HG03457 (cell line): ENCODE measurements around the gene SULT1A1.
"Not testable (repeated sequence)": the region's sequence is repeated elsewhere in the genome, so short reads cannot be mapped to it uniquely, and the experiment has no call there.

ENCODE experiments used
- ATAC-seq: cut with Tn5 transposase; IDR thresholded peaks from one replicate; pipeline ENCODE4 v1.9.1; 2021; ENCODE audit warnings: moderate number of reproducible peaks; ENCODE audit not compliant: unreplicated experiment

SULT1A1 gene

DNA sequence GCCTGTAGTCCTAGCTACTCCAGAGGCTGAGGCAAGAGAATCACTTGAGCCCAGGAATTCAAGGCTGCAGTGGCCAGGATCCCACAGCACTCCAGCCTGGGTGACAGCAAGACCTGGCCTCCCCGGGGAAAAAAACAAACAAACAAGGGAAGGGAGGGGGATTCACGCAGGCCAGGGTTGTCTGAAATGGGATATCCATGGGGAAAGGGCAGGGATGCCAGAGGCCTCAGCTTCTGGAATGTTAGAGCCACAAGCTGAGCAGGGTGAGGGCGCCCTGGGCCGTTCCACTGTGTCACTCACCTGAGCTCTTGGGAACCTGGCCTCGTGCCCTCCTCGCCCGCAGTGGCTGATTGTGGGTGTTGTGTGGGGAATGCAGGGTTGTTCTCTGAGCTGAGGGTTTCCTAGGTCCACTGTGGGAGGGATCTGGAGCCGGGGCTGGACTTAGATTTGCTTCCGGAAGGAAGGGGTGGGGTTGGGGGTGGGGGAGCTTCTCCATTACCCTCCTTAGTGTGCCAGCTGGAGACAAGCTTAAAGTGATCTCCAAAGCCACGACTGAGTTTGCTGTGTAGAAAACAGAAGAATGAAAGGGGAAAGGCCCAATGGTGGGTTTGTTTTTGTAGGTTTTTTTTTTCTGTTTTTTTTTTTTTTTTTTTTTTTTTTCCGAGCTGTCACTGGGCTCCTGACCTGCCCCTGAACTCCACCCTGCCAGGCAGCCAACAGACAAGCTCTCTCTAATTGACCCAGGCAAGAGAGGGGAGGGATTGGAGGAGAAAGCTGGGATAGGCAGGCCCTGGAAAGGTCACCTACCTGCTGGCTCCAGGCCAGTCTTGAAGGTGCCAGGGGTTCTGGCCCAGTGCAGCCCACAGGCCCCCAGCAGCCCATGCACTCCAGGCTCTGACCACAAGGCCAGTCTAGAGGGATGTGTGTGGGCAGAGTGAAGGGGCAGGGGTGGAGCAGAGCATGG, at the start of gene SULT1A1:
SULT1A1 (minus strand) TSS at position 414 of the 964 bp plus-strand sequence. CDS start 1,189 bp downstream, outside the sequence.
- ATAC-seq: no peak

- ATAC-seq: not testable (repeated sequence)
These were observed 30.1 kb upstream of the SULT1A1 start for GRCh38 chr16:28639959-28640358.

GRCh38 chr16:28638359-28638758, 28.5 kb upstream of the SULT1A1 start:
- not testable (repeated sequence) for ATAC-seq

DNA sequence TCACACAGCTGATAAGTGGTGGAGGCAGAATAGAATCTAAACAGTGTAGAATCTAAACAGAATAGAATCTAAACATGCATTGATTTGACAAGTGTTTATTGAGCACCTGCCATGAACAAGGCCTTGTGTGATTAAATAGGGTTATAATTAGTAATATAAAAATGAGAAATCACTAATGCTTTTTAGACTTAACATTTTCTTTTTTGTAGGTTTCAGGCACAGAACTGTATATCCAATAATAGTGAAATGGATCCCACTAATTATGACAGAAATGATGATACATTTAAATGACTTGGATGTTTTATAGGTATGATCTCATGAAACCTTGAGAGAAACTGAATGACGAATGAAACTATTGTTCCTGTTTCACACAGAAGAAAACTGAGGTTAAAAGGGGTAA, 27.9 kb upstream of the SULT1A1 start, which contains the start of gene NPIPB8:
NPIPB8 (plus strand) TSS at position 301 of the 400 bp plus-strand sequence. CDS start 296 bp downstream, outside the sequence.
- ATAC-seq: not testable (repeated sequence)

- ATAC-seq: not testable (repeated sequence)
These were observed 26.4 kb upstream of the SULT1A1 start for GRCh38 chr16:28636093-28636823.

DNA sequence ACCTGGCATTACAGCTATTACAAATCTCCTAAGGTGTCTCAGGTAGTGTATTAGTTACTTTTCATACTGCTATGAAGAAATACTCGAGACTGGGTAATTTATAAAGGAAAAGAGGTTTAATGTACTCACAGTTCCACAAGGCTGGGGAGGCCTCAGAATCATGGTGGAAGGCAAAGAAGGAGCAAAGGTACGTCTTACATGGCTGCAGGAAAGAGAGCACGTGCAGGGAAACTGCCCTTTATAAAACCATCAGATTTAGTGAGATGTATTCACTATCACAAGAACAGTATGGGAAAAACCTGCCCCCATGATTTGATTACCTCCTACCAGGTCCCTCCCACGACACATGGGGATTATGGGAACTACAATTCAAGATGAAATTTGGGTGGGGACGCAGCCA, 21.1 kb upstream of the SULT1A1 start:
- not testable (repeated sequence) for ATAC-seq

DNA sequence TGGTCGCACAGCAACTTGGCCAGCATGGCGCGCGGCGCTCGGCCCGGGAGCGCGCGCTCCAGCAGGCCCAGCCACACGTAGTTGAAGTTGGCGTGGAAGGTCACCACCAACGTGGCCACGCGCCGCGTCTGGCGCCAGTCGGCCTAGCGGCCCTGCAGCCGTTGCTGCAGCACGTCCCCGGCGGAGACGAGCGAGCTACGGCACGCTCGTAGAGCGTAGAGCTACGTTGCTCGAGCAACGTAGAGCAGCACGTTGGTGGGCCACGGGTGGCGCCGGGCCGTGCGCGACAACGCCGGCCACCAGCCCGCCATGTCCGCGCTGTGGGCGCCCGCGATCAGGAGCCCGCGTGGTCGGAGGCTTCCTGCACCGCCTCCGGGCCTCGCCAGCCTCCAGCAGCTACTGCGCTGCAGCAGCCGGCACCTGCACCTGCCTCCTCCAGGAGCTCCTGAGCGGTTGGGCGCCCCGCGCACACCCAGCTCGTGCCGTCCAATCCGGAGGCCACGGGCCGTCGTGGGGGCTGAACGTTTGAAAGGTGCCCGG, 13.4 kb upstream of the SULT1A1 start:
- no peak for ATAC-seq

DNA sequence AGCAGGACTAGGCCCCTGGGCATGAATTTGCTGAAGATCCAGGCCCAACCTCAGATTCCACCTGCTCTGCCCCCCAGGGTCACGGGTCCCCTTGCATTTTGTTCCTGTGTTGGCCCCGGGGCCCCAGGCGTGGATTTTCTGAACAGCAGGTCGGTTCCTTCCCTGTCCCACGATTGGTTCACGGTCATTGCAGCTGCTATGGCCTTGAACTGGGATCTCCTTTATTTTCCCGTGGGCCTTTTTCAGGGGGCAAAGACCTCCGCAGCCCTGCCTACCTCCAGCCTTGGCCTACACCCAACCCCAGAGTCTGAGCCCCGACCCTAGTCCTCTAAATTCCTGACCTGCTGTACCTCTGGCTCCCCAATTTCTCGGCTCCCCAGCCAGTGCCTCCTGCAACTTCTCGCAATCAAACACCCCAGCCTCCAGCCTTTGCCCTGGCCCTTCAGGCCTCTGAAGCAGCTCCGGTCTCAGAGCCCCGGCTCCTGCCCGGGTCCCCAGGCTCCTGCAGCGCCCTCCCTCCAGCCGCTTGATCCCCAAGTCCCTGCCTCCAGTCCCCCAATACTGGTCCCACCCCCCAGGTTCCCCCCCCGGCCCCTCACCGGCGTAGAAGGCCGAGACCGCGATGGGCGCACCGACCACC, 12.8 kb upstream of the SULT1A1 start:
- ATAC-seq: not testable (repeated sequence)

- ATAC-seq: no peak
These were observed 11.8 kb upstream of the SULT1A1 start for GRCh38 chr16:28621481-28622155.

GRCh38 chr16:28620316-28620715, 10.5 kb upstream of the SULT1A1 start:
- ATAC-seq: not testable (repeated sequence)

DNA sequence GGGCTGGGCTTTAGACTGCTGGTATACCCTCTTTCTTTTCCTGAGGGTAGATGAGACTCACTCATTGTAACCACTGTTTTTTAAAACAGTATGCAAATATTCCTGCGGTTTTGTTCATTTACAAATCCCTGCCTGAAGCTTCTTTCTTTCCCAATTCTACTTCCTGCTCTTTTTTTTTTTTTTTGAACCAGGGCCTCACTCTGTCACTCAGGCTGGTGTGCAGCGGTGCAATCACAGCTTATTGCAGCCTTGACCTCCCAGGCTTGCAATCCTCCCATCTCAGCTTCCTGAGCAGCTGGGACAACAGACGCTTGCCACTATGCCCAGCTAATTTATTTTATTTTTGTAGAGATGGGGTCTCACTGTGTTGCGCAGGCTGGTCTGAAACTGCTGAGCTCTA, 8.0 kb upstream of the SULT1A1 start:
- no peak for ATAC-seq

- ATAC-seq: no peak
These were observed 6.8 kb upstream of the SULT1A1 start for GRCh38 chr16:28616636-28617035.

GRCh38 chr16:28616224-28616577, 6.4 kb upstream of the SULT1A1 start:
- not testable (repeated sequence) for ATAC-seq

DNA sequence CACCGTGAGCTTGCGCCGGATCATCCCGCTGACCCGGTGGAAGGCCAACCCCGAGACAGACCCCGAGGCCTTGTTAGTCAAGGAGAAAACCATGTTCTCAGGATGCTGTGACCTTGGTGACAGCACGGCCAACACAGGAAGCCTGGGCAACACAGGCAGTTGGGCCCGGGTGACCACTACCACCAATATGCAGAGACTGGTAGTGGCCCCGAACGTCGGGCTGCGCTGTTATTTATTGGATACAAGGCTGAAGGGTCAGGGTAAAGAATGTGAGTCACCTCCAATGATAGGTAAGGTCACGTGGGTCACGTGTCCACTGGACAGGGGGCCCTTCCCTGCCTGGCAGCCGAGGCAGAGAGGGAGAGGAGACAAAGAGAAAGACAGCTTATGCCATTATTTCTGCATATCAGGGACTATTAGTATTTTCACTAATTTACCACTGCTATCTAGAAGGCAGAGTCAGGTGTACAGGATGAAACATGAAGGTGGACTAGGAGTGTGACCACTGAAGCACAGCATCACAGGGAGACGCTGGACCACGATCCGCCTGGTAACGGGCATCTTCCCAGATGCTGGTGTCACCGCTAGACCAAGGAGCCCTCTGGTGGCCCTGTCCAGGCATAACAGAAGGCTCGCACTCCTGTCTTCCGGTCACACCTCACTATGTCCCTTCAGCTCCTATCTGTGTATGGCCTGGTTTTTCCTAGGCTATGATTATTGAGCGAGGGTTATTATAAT, 5.8 kb upstream of the SULT1A1 start:
- ATAC-seq: not testable (repeated sequence)

DNA sequence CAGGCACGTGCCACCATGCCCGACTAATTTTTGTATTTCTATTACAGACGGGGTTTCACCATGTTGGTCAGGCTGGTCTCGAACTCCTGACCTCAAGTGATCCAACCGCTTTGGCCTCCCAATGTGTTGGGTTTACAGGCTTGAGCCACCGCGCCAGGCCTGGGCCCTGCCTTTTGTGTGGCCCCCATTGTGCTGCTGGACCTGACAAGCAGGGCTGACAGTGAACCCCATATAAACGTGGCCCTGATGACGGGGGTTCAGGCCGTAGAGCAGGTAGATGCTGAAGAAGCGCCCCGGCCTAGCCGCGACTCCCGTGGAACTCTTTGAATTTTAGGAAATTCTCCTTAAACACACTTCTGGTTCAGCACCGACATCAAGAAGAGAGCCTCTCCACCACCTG, 4.7 kb upstream of the SULT1A1 start:
- not testable (repeated sequence) for ATAC-seq

- ATAC-seq: not testable (repeated sequence)
These were observed 4.1 kb upstream of the SULT1A1 start for GRCh38 chr16:28613912-28614311.

DNA sequence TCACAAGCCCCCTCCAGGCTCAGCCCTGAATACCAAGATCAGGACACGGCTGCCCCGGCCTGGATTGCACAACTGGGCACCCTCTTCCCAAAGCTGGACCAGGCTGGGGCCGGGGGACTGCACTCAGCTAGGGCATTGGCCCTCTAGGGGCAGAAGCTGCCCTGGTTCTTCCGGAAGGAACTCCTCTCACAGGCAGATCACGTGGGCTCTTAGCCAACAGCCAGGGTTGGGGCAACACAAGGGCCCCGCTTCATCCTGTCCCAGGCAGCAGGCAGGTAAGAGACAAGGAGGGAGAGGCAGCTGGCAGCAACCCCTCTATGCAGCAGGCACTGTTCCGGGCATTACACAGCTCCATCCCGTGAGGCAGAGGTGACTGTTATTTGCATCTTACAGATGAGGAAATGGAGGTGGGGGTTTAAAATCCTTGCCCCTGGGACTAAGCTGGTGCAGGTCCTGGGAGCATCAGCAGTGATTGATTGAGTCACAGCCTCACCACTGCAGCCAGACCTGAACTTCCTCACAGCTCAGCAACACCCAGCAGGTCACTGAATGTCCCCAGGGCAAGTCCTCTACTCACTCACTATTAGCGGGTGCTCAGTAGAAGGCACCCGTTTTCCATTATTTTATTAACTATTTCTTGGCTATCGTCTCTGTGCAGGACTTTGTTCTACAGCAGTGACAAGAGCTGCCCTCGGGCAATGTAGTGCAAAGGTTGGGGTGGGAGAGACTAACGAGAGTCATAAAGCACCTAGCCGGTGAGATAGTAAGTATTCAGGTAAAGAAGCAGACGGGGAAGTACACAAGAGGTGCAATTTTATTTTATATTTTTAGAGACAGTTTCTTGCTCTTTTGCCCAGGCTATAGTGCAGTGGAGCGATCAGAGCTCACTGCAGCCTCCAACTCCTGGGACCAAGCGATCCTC, 2.8 kb upstream of the SULT1A1 start:
- ATAC-seq: not testable (repeated sequence)

DNA sequence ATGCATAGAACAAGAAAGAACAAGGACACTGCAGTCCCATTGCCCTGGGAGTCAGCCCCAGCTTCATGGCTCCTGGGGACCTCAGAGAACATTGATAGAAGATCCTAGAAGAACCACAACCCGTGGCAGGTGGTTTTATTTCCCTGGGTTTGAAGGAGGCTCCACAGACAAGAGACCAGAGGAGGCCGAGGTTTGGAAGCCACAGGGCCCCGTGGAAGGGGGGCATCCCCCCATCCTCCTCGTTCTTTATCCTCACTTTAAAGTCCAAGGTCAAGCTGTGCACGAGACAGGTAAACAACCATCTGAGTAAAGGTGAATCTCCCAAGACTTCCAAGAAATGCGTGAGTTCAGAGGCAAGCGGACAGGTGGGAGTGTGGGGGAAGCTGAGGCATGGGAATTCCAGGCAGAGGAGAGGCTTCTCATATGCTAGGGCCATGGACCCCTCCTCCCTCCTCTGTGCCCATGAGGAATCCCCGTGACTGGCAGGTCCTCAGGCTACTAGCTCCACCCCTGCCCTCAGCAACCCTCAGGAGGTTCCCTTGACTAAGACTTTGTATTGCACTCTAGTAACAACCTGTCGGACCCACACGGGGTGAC, 849 bp upstream of the SULT1A1 start:
- no peak for ATAC-seq
